ELF-1 (cell line): Measurements from ENCODE around the gene FBXO31.
"Not testable (repeated sequence)": the region's sequence is repeated elsewhere in the genome, so short reads cannot be mapped to it uniquely, and the experiment has no call there.

Experiments
- DNase-seq: peaks from one replicate; pipeline ENCODE4 v3.0.0-alpha.2; 2016; ENCODE audit warnings: low read depth, low spot score

The FBXO31 gene

GRCh38 chr16:87344165-87344930, 39.2 kb downstream of the FBXO31 start:
- peak; percentile 42 for DNase-seq

DNA sequence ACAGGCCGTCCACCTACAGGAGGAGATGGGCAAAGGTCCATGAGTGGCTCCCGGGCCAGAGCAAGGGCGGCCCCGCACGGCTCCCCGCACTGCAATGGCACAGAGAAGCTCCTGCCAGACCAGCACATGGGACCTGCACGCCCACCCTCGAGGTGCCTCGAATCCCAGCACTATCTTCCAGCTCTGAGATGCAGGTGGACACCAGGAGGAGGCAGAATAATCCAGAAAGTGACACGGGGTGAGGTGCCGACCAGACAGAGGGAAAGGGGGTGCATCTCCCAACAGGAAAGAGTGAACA, 39.9 kb downstream of the FBXO31 start:
- DNase-seq = no peak

GRCh38 chr16:87342978-87343752, 40.4 kb downstream of the FBXO31 start:
- no peak for DNase-seq

DNA sequence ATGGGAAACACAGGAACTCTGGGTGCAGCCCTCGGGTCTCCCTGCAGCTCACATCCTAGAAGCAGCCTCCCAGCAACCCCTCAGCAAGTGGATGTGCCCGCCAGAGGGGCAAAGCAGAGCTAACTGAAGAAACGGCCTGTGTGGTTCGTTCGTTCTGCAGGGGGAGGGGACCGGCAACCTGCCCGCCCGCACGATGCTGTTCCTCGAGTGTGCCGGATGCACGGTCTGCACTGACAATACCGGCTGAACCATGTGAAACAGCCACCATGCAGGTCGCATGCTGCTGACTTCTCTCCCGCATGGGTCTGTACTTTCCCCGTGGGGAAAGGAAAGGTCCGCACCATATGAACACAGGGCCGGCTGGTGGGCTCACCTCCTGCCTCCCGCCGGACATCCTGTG, 41.1 kb downstream of the FBXO31 start:
- DNase-seq = no peak

DNA sequence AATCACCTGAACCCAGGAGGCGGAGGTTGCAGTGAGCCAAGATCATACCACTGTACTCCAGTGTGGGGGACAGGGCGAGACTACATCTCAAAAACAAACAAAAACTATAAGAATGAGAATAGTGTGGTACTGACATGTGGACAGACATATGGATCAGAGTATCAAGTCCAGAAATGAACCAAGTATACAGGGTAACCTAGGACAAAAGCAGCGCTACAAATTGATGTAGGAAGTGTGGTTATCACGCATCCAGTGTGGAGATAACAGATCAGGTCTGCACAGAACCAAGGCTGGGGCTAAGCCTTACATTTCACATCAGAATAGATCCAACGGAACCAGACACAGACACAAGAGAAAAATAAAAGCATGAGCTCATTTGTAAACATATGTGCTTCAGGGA, 43.4 kb downstream of the FBXO31 start:
- DNase-seq = no peak

GRCh38 chr16:87339724-87340105, 43.9 kb downstream of the FBXO31 start:
- not testable (repeated sequence) for DNase-seq

DNA sequence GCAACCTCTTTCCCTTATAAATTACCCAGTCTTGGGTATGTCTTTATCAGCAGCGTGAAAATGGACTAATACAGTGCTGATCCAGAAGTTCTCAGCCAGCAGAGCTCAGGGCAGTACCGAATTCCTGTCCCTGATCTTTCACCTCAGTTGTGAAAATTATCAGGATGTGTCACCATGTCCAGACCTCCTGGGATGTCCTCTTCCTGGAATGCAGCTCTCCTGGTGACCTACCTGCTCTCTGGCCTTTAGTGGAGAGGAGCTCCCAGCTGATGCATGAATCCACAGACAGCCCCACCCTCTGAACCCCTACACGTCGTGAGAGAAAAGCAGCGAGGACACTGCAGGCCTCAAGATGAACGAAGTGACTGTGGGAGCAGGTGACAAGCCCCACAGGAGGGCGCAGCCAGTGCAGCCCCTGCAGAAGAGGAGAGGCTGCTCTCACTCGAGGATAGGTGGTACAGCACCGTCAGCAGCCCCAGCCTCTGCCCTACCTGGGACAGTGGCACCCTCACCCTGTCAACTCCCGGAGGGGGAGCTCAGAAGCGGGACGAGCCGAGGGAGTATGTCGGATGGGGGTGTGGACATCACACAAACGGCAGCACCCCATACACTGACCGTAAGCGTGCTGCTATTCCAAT, 44.4 kb downstream of the FBXO31 start:
- DNase-seq = no peak

DNA sequence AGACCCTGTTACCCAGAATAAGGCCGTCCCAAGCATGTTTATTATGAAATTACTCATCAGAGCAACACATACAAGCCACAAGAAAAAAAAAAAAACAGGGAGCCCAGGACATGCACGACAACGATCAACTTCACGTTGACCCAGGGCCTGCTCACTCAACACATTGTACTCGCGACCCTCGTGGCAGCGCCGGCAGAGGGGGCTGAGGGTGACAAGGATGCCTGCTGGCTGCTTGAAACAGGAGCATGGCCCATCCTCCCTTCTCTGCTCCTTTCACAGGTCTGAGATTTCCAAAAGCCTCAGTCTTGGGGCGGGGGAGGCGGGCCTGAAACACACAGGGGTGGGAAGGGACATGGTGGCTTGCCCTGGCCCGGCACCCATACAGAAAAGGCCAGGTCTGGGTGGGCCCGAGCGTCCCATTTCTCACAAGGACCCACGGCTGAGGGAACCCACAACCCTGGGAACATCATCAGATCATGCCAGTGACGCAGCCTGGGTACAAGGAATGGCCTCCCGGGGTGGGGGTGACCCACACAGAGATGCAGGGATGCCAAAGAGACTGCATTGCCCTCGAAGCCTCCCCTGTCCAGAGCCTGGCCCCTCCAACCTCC, 45.3 kb downstream of the FBXO31 start:
- no peak for DNase-seq

DNA sequence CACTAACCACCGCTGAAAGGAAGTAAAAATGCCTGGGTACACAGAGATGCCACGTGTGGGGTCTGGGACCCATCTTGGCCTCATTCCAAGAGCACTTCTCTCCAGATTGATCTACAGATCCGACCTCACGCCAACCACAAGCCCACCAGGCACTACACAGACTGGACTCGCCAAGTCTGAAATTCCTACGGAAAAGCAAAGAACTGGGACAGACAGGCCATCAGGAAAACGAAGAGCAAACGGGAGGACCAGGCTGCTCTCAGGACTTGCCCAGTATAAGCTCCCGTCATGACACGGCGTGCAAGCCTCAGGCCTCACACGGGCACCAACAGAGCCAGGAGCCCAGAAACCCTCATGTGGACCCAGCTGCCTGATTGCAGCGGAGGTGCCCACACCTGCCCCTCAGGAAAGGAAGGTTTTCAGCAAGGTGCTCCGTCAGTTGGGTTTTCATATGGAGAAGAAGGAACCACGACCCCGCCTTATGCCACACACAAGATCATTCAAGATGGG, 46.3 kb downstream of the FBXO31 start:
- DNase-seq = no peak

- DNase-seq = no peak
Measured at GRCh38 chr16:87336434-87337240, 46.9 kb downstream of the FBXO31 start.

GRCh38 chr16:87335625-87336433, 47.7 kb downstream of the FBXO31 start:
- DNase-seq = no peak

DNA sequence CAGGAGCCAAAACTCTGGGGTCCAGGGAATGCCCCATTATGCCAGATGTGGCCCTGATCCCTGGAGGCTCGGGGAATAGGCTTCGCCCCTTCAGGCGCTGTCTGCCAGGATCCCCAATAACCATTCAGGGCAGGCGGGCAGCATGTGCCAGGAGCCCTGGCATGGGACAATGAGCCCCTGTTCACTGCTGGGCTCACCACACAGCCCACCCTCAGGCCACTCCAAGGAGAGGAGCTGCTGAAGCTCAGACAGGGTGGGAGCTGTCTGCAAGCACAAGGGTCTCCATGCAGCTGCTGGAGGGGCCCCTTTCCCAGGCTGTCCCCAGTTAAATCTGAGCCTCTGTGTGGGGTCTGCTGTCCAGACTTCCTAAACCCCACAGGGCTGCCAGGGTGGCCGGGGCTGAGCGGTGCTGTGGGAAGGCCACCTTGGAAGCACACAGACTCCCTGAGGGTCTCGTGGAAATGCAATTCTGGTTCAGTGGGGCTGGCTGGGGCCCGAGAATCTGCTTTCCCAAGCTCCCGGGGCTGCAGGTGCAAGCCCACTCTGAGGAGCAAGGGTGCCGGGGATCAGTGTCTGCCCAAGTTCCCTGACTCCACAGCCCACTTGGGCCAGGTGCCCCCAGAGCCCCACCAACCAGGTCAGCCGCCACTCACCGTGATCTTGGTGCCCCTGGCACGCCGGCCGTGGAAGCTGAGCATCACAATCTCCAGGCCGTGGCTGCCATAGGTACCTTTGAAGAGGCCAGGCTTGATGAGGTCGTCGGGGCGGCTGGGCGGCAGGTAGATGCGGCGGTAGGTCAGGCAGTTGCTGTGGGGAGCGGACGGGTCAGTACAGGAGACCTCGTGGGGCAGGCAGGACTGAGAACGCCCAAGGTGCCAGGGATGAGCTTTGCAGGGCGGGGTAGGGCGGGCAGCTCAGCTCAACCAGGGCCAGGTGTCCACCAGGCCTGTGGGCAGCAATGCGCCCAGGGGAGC, 48.6 kb downstream of the FBXO31 start:
- no peak for DNase-seq

- no peak for DNase-seq
Measured at GRCh38 chr16:87333581-87334331, 49.8 kb downstream of the FBXO31 start.

DNA sequence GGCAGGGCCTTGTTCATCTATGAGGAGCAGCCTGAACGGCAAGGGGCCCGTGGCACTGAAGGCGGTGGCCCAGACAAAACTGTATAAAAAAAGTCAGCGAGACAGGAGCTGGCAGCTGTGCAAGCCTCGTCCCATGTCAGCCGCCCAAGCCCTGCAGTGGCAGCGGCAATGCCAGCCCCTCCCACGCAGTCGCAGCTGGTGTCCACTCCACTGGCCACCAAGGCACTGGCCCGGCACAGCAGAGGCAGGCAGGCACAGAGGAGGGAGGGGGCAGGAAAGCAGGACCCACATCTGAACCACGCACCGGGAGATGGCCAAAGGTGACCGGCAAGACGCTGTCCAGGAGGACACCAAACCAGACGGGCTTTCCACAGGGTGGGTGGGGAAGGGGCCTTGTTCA, 50.5 kb downstream of the FBXO31 start:
- no peak for DNase-seq

DNA sequence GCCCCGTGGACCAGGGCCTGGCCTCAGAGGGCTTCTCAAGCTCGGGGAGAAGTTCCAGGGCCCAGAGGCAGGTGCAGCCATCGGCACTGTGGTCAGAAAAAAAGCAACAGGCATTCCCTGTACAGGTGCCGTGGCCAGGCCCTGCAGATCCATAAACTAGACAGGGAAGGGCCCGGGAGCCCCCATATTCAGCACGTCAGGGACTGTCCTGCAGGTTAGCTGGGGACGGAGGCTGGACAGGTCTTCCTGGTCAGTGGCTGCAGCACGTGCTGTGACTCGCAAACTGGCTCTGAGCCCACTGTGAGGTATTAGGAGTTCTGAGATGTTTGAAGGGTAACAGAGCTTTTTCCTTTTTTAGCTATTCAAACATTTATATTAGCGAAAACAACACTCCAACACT, 51.4 kb downstream of the FBXO31 start:
- DNase-seq = no peak

DNA sequence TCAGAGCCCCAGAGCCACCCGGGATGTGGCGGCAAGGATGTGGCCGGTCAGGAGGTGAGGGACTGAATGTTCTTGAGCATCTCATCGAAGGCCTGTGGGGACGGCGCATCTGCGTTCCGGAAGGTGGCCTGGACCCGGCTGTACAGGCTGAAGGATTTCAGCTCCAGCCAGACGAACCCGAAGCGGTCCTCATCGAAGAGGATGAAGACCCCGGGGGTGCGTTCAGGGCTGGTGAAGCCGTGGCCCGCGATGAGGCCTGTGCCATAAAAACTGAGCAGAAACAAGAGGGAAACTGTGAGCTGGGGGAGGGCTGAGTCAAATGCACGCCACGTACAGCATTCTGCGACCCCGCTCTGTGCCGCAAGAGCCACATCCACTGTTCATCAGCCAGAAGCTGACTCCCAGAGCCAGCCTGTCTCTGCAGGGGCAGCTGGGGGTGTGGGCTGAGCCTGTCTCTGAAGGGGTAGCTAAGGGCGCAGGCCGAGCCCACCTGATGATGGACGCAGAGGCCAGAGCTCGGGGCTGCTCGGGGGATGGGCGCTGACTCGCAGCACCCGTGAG, 52.3 kb downstream of the FBXO31 start:
- DNase-seq = no peak

- no peak for DNase-seq
Measured at GRCh38 chr16:87330646-87331045, 52.9 kb downstream of the FBXO31 start.

DNA sequence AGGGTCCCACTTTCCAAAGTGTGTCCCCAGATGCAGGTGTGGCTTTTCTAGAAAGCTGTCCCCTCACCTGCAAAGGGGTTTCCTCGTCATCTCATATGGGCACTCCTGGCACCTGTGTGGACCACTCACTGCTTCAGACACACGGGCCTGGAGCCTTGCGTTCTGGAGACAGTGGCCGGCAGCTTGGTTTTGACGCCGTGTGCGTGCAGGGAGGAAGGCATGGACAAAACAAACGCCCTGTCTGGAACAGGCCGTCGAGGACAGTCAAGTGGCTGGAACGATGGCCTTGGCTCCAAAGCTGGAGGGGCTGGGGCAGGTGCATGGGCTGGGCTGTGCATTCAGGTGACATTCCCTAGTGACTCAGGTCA, 53.3 kb downstream of the FBXO31 start:
- DNase-seq = no peak
